IMR-90 (cell line): ENCODE measurements around the gene AMPD3. TPM values are rescaled to one million over a fixed set of nuclear protein-coding genes. Genes with fewer than 3 reads are reported as not detected.
A peak's percentile ranks its signal among the peaks of the same experiment; 100 is the strongest.

ENCODE experiments used
- ATAC-seq: fragments of 200-7000 bp; cut with Tn5 transposase; 2 replicates; pipeline ENCODE4 v1.9.1; 2020; ENCODE audit warnings: low read depth, mild to moderate bottlenecking, moderate library complexity
- BruUV-seq: library from RNA; stranded (reverse); fragments of 400-500 nt; replicated peaks from 2 replicates; lab custom pipeline; 2021; lab: Mats Ljungman, UMichigan
- CTCF ChIA-PET: fragments of 300-600 bp; formaldehyde crosslinking; extraction: SDS; loops from one replicate; lab custom pipeline; 2021; ENCODE audit warnings: antibody characterized with exemption; lab: Yijun Ruan, JAX
- POLR2A ChIA-PET: fragments of 300-600 bp; sonication (Branson Sonifier 250); formaldehyde crosslinking; loops from one replicate; lab custom pipeline; 2022; ENCODE audit warnings: antibody characterized with exemption; ENCODE audit not compliant: unreplicated experiment; lab: Charles Lee
- DNase-seq: peaks from one replicate; pipeline ENCODE4 v3.0.0; 2013
- H2AFZ ChIP-seq: replicated peaks from 2 replicates; pipeline ENCODE3; 2013; ENCODE audit warnings: low read length, mild to moderate bottlenecking; ENCODE audit not compliant: poor library complexity
- H2AK5ac ChIP-seq: 2 replicates; pipeline ENCODE4 v1.6.1; 2013; ENCODE audit warnings: low read depth, low read length, inconsistent platforms
- H2AK9ac ChIP-seq: replicated peaks from 2 replicates; pipeline ENCODE3; 2013; ENCODE audit warnings: mild to moderate bottlenecking, low read depth, low read length, moderate library complexity; ENCODE audit not compliant: poor library complexity
- H2BK120ac ChIP-seq: 2 replicates; pipeline ENCODE4 v1.6.1; 2013; ENCODE audit warnings: low read depth, low read length, inconsistent platforms
- H2BK15ac ChIP-seq: 3 replicates; pipeline ENCODE4 v1.6.1; 2013; ENCODE audit warnings: low read depth, low read length, inconsistent platforms
- H2BK20ac ChIP-seq: 2 replicates; pipeline ENCODE4 v1.6.1; 2013; ENCODE audit warnings: low read depth, mild to moderate bottlenecking, inconsistent platforms, low read length, moderate library complexity
- H2BK5ac ChIP-seq: 2 replicates; pipeline ENCODE4 v1.6.1; 2013; ENCODE audit warnings: mild to moderate bottlenecking, low read depth, low read length, inconsistent platforms; ENCODE audit not compliant: poor library complexity, severe bottlenecking
- H3K14ac ChIP-seq: replicated peaks from 2 replicates; pipeline ENCODE4 v1.6.1; 2013; ENCODE audit warnings: low read depth, low read length, inconsistent platforms
- H3K18ac ChIP-seq: 2 replicates; pipeline ENCODE4 v1.6.1; 2013; ENCODE audit warnings: low read depth, low read length, control low read depth
- H3K23ac ChIP-seq: 2 replicates; pipeline ENCODE4 v1.6.1; 2013; ENCODE audit warnings: low read depth, low read length, inconsistent platforms
- H3K27ac ChIP-seq: 2 replicates; pipeline ENCODE4 v1.5.1; 2013; ENCODE audit warnings: mild to moderate bottlenecking, control low read depth, low read length; ENCODE audit not compliant: insufficient read depth
- H3K27me3 ChIP-seq: 2 replicates; pipeline ENCODE4 v1.6.1; 2013; ENCODE audit warnings: low read length; ENCODE audit not compliant: control insufficient read depth, insufficient read depth
- H3K36me3 ChIP-seq: 2 replicates; pipeline ENCODE4 v1.6.1; 2013; ENCODE audit warnings: low read length, mixed read lengths; ENCODE audit not compliant: control insufficient read depth, insufficient read depth
- H3K4ac ChIP-seq: 2 replicates; pipeline ENCODE4 v1.6.1; 2013; ENCODE audit warnings: low read depth, low read length, inconsistent platforms
- H3K4me1 ChIP-seq: 2 replicates; pipeline ENCODE4 v1.6.1; 2013; ENCODE audit warnings: low read length, mixed read lengths; ENCODE audit not compliant: control insufficient read depth, insufficient read depth
- H3K4me2 ChIP-seq: 2 replicates; pipeline ENCODE4 v1.6.1; 2013; ENCODE audit warnings: low read depth, mild to moderate bottlenecking, control low read depth, low read length, moderate library complexity
- H3K4me3 ChIP-seq: 2 replicates; pipeline ENCODE4 v1.5.1; 2013; ENCODE audit warnings: low read depth, mild to moderate bottlenecking, control low read depth, low read length, moderate library complexity; ENCODE audit not compliant: insufficient read depth
- H3K56ac ChIP-seq: 2 replicates; pipeline ENCODE4 v1.6.1; 2013; ENCODE audit warnings: low read length, inconsistent platforms; ENCODE audit not compliant: insufficient read depth; ENCODE audit errors: extremely low read depth
- H3K79me1 ChIP-seq, 2 experiments: 2 replicates each; pipeline ENCODE4 v1.6.1; 2013; ENCODE audit warnings: low read length in 2 of 2, inconsistent platforms in 1 of 2, low read depth in 1 of 2
- H3K9ac ChIP-seq: 2 replicates; pipeline ENCODE4 v1.6.1; 2013; ENCODE audit warnings: low read depth, low read length, control low read depth
- H3K9me1 ChIP-seq: 2 replicates; pipeline ENCODE4 v1.6.1; 2013; ENCODE audit warnings: low read length, inconsistent platforms; ENCODE audit not compliant: insufficient read depth
- H3K9me3 ChIP-seq: 2 replicates; pipeline ENCODE4 v1.6.1; 2013; ENCODE audit warnings: low read length; ENCODE audit not compliant: control insufficient read depth, insufficient read depth
- H4K20me1 ChIP-seq: 2 replicates; pipeline ENCODE4 v1.6.1; 2013; ENCODE audit warnings: low read length, inconsistent platforms; ENCODE audit not compliant: insufficient read depth
- H4K5ac ChIP-seq: 2 replicates; pipeline ENCODE4 v1.6.1; 2013; ENCODE audit warnings: mild to moderate bottlenecking, low read depth, low read length, control low read depth
- H4K8ac ChIP-seq, 2 experiments: 2 replicates each; pipeline ENCODE4 v1.6.1; 2013; ENCODE audit warnings: low read depth in 2 of 2, low read length in 2 of 2, control low read depth in 1 of 2, inconsistent platforms in 1 of 2
- H4K91ac ChIP-seq: 2 replicates; pipeline ENCODE4 v1.6.1; 2013; ENCODE audit warnings: low read depth, low read length, inconsistent platforms; ENCODE audit not compliant: insufficient read depth
- BHLHE40 ChIP-seq: fragments of 150-350 bp; IDR thresholded peaks from 2 replicates; pipeline ENCODE4 v1.6.1; 2016; ENCODE audit warnings: mild to moderate bottlenecking, low read depth, low read length
- CEBPB ChIP-seq: IDR thresholded peaks from 2 replicates; pipeline ENCODE4 v1.6.1; 2012; ENCODE audit warnings: low read depth, low read length, improper control_type of control experiment
- CHD1 ChIP-seq: IDR thresholded peaks from 2 replicates; pipeline ENCODE4 v1.6.1; 2012; ENCODE audit warnings: low read depth, low read length, improper control_type of control experiment
- CTCF ChIP-seq: conservative IDR thresholded peaks from 2 replicates; pipeline ENCODE4 v1.5.1; 2012; ENCODE audit warnings: mild to moderate bottlenecking, low read depth, low read length, improper control_type of control experiment
- MAFK ChIP-seq: IDR thresholded peaks from 2 replicates; pipeline ENCODE4 v1.6.1; 2012; ENCODE audit warnings: low read depth, low read length, improper control_type of control experiment
- MAZ ChIP-seq: IDR thresholded peaks from 2 replicates; pipeline ENCODE4 v1.6.1; 2012; ENCODE audit warnings: low read depth, mild to moderate bottlenecking, low read length, improper control_type of control experiment, moderate library complexity, borderline replicate concordance
- MXI1 ChIP-seq: IDR thresholded peaks from 2 replicates; pipeline ENCODE4 v1.6.1; 2012; ENCODE audit warnings: low read depth, mild to moderate bottlenecking, low read length, moderate library complexity, borderline replicate concordance
- NFE2L2 ChIP-seq: fragments of 150-350 bp; IDR thresholded peaks from 2 replicates; pipeline ENCODE4 v1.6.1; 2016; ENCODE audit warnings: low read depth, mild to moderate bottlenecking, low read length
- POLR2A ChIP-seq: IDR thresholded peaks from 2 replicates; pipeline ENCODE4 v1.6.1; 2012; ENCODE audit warnings: mild to moderate bottlenecking, low read depth, low read length
- RAD21 ChIP-seq: IDR thresholded peaks from 2 replicates; pipeline ENCODE4 v1.6.1; 2012; ENCODE audit warnings: low read length, improper control_type of control experiment
- RFX5 ChIP-seq: IDR thresholded peaks from 2 replicates; pipeline ENCODE4 v1.8.0; 2012; ENCODE audit warnings: low read depth, mild to moderate bottlenecking, low read length, moderate library complexity
- SMC3 ChIP-seq: fragments of 150-350 bp; IDR thresholded peaks from 2 replicates; pipeline ENCODE4 v1.6.1; 2016; ENCODE audit warnings: low read depth, mild to moderate bottlenecking, antibody characterized with exemption, low read length, moderate library complexity
- USF2 ChIP-seq: fragments of 150-350 bp; IDR thresholded peaks from 2 replicates; pipeline ENCODE4 v1.6.1; 2017; ENCODE audit warnings: mild to moderate bottlenecking, antibody characterized with exemption, low read length, low read depth
- WGBS, 2 experiments: methylation state at CpG; one replicate each; pipeline versions ENCODE4 v1.1.5 to v1.1.7; 2013; ENCODE audit warnings: missing lambda C conversion rate in 2 of 2; ENCODE audit not compliant: insufficient read length in 1 of 2; ENCODE audit errors: extremely low coverage in 2 of 2; 5-methylcytosine and 5-hydroxymethylcytosine counted together
- dilution Hi-C: fragments of 300-500 bp; cut with HindIII; formaldehyde crosslinking; loops from one replicate; pipeline ENCODE4 v1.14.3; 2018; ENCODE audit warnings: low sequenced_read_pairs; ENCODE audit not compliant: unreplicated experiment
- in situ Hi-C: fragments of 300-500 bp; cut with MboI; formaldehyde crosslinking; loops from 3 replicates; pipeline ENCODE4 v1.14.3; 2019; ENCODE audit warnings: low sequenced_read_pairs, inconsistent platforms, mixed read lengths
- intact Hi-C: fragments of 100-400 bp; cut with micrococcal nuclease; formaldehyde crosslinking; loops from 2 replicates; pipeline ENCODE4 v1.10.0; 2022
- polyA plus RNA-seq, 3 experiments: library from polyadenylated mRNA; depleted of rRNA; stranded (reverse); fragments of >200 nt; gene quantifications; 2 replicates each; pipeline ENCODE4 v1.2.3, GENCODE V29; 2012; ENCODE audit warnings: low replicate concordance in 1 of 3
- total RNA-seq: library from RNA; depleted of rRNA; stranded (reverse); fragments of >200 nt; gene quantifications from 2 replicates; pipeline ENCODE4 v1.2.3, GENCODE V29; 2012
- TF ChIP-seq, protein P1 (sequence below): fragments of 150-350 bp; IDR thresholded peaks from 2 replicates; pipeline ENCODE4 v1.6.1; 2016; ENCODE audit warnings: low read depth, mild to moderate bottlenecking, low read length, moderate library complexity, borderline replicate concordance

Gene AMPD3
- total and polyA plus RNA-seq, 2 of the 4 experiments (the other 2 are of a cell fraction) = 8.6 to 12.1 TPM

DNA sequence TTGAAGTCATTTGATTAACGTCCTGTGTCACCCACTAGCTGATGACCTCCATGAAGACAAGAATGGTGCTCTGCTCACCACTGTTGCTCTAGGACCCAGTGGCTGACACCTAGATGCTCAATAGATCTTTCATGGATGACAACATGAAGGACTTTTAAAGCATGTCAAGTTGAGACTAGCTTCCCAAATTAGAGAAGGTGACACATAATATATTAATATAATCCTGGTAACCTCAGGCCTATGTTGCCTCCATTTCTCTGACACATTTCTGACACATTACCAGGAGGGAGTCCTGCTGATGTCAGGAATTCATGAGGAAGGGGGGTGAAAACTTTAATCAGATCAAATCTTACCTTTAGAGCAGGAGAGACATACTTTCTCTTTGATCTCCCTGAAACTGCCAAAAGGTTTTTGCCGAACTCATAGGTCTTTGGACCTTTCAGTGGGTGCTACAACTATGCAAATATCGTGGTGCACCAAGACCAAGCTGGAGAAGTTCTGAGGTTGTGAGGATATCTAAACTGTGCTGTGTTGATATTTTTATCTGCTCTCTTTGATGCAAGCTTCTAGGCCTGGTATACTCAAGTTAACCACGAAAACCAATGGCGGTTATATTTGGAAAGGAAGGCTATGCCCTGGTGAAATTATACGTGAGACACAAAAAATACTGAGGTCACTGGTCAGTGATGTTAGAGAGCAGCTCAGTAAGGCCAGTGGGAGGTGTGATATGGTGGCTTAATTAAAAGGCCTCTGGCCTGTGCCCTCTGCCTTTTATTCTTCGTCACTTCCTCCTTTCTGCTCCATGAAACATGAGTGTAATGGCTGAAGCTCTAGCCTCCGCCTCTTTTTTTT lies 13.2 kb upstream of the AMPD3 start:
- Histone ChIP-seq H3K36me3 (no peaks in the 10 kb centered on the region), H2AFZ (no peak overlapping the region), H3K4me1 (peaks cover 3% of the 10 kb centered on the region), H4K91ac (no peak overlapping the region), H2BK20ac (no peak overlapping the region; the same call in 1 of the 2 replicates), H3K9ac (no peak overlapping the region), H3K27ac (peak overlapping the region; percentile 49; the same call in 1 of the 2 replicates), H3K14ac (0 out of 2 replicates have a peak overlapping the region, but pooled peaks have one; percentile 44), H3K9me1 (peaks cover 9% of the 10 kb centered on the region), H3K56ac (no peak overlapping the region), H3K4ac (no peak overlapping the region), H3K23ac (peak overlapping the region; percentile 38), H2BK15ac (peak overlapping the region; percentile 66; the same call in 1 of the 3 replicates), H4K5ac (no peak overlapping the region), H3K9me3 (no peaks in the 10 kb centered on the region), H3K27me3 (no peaks in the 10 kb centered on the region), H3K4me2 (no peak overlapping the region), H4K20me1 (peaks cover 3% of the 10 kb centered on the region; the same call in 1 of the 2 replicates), H3K18ac (peak overlapping the region; percentile 55; the same call in 1 of the 2 replicates), H2AK5ac (peak overlapping the region; percentile 79; the same call in 1 of the 2 replicates), H4K8ac (no peak overlapping the region; a peak in 1 of 4 replicates), H2BK5ac (no peak overlapping the region), H3K4me3 (no peak overlapping the region), H2AK9ac (no peak overlapping the region), H3K79me1 (no peaks in the 10 kb centered on the region), H2BK120ac (no peak overlapping the region; the same call in 1 of the 2 replicates)
- intact Hi-C loops = no loop called here
- WGBS, 2 experiments = 100% methylated on average over 3 of the region's 8 CpGs; no CpG with 5 or more reads in 1 of the 2 experiments
- ATAC-seq (no peak), DNase-seq (no peak)
- dilution Hi-C loops = no loop called here
- ChIA-PET POLR2A (no interaction called here), CTCF (no interaction called here)
- BruUV-seq = no TSS peak
- in situ Hi-C loops = no loop called here
- TF ChIP-seq RFX5 (no peak), RAD21 (no peak), CTCF (no peak), BHLHE40 (no peak), MAZ (no peak), MXI1 (no peak), NFE2L2 (no peak), CEBPB (no peak), USF2 (no peak), SMC3 (no peak), CHD1 (no peak), POLR2A (no peak), MAFK (no peak)
- TF ChIP-seq, protein P1, sequence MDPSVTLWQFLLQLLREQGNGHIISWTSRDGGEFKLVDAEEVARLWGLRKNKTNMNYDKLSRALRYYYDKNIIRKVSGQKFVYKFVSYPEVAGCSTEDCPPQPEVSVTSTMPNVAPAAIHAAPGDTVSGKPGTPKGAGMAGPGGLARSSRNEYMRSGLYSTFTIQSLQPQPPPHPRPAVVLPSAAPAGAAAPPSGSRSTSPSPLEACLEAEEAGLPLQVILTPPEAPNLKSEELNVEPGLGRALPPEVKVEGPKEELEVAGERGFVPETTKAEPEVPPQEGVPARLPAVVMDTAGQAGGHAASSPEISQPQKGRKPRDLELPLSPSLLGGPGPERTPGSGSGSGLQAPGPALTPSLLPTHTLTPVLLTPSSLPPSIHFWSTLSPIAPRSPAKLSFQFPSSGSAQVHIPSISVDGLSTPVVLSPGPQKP = no peak
